NCI-H1092 treated with DMSO at 0.1 percent for 48 hours (cell line): Measurements from ENCODE around the gene PANK2.
"Not testable (repeated sequence)": the region's sequence is repeated elsewhere in the genome, so short reads cannot be mapped to it uniquely, and the experiment has no call there.

Source experiments
- DNase-seq: peaks from one replicate; lab custom pipeline; 2025; lab: John Stamatoyannopoulos, UW

PANK2 gene

DNA sequence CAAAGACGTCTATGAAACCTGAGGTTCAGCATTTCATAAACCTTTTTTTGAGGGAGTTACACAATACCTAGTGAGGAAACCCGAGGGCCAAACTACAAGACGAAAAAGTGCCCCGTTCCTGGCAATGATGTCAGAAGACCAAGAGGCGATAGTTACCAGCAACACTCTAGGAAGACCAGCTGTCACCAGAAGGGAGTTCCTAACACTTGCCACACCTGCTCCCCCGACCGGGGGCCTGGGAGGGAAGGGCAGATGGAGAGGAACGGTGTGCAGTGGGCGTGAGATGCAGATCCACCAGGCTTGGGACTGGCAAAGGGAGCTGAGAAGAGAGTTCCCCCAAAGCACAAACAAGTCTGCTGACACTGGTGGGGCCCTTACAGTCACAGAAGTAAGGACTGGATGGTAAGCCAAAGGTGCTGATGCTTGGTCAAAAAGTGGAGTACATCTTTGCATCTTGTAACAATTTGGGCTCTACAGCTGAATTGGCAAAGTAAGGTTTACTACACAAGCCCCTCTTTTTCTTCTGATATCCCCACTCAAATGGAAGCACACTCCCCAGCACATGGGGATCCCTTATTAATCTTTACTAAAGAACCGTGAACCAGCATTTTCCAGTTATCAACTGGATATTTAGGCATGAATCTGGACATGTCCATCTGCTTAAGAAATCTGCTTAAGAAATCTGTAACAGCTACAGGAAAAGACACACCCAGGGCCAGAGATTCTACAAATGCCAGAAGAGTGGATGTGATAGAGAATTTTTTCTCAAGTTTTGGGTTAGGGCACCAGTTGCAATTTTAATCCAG, 38.5 kb downstream of the PANK2 start:
- DNase-seq: no peak

DNA sequence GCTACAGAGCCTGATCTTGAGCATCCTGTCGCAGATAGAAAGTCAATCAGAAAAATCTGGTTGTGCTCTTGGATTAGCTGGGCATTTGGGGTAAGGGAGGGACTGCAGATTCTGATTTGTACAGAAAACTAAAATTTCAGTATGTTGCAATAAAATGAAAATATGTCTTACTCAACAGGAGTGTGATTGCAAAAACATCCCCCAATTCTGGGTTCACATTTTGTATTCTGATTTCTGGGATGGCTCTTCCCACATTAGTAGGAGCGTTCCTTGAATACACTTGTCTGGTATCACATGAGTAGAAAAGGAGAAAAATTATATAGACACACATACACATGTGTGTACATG, 40.5 kb downstream of the PANK2 start:
- DNase-seq: no peak

DNA sequence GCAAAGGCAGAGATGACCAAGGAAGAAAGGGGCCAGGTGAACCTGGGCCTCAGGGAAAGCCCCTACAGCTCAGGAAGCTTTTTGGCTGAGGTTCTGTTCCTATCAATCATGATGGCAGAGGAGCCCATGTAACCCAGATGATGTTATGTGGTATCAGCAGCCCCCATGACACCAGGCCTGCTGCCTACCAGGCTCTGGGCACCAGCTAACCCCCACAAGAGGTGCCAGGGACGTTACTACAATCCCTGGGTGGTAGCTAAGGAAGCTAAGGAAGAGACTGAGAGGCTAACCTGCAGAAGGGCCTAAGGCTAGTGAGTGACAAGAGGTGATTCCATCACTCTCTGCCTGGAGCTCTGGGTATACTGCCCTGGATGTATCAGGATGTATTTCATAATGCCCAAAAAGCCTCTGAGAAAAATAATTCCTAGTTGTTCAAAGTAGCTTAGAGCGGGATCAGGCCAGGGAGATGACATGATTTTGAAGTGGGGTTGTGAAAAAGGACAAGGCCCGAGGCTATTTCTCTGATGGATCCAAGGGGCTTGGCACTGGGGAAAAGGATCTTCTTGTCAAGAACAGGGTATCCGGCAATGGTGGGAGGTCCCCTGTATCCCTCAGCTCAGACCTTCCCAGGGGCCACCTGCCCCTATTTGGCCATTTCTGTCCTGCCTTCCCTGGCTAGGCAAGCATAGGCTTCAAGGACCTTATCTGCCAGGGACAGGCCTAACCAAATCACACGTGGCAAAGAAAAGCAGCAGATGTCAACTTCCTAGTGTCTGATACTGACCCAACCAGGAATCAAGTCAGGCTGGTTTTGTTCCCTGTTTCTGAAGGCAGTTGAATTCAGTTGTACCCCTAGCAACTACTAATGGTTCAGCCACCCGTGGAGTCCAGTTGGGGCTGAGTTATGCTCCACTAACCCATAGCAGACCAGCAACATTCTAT, 41.3 kb downstream of the PANK2 start:
- DNase-seq: no peak

DNA sequence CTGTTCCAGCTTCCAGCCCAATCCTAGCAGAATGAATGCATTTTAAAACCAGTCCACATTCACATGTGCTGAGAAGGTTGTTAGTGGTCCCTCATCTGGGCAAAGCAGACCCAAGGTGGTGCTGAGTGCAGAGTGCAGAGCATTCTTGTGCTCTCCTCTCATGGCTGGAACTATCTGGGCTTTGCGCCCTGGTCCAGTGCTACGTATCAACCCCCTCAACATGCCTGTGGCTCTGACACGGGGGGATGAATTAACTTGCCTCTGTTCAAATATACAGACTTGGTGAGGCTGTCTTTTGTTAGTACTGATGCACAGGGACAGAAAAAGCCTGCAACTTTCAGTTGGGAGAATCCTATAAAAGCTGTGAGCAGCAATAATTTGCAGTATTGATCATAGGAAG, 42.5 kb downstream of the PANK2 start:
- no peak for DNase-seq

DNA sequence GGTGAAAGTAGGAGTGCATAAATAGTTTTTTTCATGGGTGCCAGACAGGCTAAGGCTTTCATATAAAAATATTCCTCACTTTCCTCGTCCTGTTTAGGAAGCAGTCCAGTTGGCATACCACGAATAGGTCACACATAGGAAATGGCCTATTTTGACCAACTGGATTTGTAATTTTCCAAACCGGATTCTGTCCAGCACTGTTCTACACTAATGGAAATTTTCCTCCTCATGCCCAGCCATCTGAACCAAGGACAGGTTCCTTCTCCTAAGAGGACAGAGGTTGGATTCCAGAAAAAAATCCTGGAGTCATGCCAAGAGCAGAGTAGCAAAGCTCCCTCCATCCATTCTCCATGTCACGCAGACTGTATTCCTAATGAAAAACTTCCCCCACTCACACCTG, 43.1 kb downstream of the PANK2 start:
- DNase-seq: no peak

DNA sequence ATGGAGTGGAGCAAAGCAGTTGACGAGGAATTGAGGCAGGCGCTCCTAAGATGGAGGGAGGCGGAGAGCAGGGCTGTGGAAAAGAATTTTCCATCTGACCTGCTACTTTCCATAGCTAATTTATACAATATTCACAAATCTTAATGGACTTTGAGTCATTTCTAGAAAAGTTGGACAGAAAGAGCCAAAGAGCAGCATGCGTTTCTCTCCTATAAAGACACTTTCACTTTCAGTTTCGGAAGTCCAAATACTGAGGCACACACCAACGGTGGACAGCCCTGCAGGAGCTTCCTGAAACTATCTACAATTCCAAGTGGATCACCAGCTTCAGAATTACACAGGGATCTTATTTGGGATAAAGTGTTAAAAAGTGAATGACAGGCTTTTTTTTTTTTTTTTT, 43.5 kb downstream of the PANK2 start:
- DNase-seq: no peak

DNA sequence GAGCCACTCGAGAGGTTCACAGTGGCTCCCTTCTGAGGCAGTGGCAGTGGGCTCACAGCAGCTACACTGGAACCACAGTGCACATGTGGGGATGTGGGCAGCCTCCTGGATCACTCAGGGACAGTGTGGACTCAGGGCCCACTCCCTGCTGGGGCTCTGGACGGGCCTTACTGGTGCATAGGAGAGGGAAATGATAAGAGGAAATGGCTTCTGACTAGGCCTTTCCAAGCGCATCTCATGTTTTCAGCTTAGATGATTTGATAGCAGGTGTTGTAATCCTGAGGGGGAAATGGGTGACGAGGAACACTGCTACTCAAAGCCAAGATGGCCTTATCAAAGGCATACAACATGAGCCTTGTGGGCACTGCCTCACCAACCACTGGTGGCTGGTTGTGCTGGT, 44.0 kb downstream of the PANK2 start:
- no peak for DNase-seq

DNA sequence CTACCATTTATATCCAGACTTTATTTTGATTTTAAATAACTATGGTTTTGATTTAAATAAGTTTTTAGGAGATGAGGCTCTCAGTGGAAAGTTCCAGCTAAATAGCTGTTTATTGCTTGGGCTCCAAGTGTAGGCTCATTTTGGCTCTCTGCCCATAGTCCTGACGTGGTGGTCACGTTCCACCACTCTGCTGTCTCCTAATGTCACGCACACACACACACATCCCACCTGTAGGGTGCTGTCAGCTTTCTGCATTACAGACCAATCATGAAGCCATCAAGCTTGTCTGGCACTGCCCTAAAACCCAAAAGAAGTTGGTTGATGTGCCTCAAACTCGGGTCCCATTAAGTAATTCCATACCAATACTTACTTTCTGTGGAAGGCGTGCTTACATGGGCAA, 45.4 kb downstream of the PANK2 start:
- no peak for DNase-seq

DNA sequence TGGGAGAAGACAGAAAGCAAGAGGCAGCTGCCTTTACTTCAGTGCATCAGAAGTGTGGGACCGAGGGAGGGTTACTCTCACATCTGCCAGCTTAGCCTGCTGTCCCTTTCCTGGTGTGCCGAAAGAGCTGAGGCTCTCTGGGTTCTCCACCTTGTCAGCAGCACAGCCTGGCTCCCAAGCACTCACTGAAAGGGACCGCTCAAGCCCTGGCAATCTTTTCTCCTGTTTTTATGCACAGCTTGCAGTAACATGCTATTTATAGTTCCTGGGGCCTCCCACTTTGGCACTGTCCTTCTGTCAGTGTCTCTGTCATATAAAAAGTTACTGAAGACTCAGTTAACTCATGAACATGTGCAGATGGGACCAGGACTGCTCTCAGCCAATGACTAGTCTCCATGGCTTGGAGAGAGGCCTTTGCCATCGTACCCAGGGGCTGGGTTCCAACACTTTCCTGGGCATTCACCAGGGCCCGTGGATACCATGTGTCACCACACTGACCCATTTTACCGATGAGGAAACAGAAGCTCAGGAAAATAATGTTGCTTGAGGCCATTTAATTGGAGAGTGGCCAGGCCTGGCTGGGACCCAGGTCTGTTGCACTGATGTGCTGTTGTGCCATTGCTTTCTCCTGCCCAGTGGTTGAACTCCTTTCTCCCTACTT, 46.2 kb downstream of the PANK2 start:
- no peak for DNase-seq

DNA sequence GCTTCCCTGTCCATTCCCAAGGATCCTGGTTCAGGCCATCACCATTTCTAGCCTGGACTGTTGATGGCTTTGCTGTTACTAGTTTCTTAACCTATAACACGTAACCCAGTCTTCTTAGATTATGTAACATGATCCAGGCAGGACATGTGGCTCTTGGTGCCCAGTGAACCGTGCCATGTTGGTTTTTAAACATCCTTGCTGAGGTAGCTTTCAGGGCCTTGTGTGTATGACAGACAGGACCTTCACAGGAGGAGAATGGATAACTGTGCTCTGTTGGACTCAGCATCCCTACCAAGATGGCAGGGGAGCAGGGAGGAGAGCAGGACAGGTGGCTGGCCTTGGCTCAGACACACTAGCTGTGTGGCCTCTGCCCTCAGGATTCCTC, 46.8 kb downstream of the PANK2 start:
- DNase-seq: no peak

DNA sequence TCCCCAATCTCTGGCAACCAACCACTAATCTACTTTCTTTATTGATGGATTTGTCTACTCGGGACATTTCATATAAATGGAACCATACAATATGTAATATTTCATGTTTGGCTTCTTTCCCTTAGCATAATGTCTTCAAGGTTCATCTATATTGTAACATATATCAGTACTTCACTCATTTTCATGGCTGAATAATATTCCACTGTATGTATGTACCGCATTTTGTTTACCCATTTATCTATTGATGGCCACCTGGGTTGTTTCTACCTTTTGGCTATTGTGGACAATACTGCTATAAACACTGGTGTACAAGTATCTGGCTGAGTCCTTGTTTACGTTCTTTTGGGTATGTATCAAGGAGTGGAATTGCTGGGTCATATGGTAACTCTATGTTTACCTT, 48.4 kb downstream of the PANK2 start:
- no peak for DNase-seq

DNA sequence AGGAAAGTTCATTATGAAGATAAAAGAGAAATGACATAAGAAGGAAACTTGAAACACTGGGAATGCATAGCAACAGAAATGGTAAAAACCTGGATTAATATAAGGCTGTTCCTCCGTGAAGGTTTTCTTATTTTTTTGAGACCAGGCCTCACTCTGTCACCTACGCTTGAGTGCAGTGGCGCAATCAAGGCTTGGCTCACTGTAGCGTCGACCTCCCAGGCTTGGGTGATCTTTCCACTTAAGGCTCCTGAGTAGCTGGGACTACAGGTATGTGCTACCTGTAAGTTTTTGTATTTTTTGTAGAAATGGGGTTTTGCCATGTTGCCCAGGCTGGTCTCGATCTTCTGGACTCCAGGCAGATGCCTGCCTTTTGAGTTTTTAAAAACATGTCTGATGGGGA, 51.7 kb downstream of the PANK2 start:
- no peak for DNase-seq

DNA sequence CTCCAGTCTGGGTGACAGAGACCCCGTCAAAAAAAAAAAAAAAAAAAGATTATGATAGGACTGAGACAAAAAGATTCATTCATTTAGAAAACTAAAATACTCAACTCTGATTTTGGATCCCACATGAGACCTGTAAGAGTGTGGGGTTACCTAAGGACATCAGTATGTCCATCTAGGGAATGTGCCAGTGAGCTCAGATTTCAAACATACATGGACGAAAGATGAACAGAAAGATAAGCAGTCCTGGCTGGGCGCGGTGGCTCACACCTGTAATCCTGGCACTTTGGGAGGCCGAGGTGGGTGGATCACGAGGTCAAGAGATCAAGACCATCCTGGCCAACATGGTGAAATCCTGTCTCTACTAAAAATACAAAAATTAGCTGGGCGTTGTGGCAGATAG, 57.5 kb downstream of the PANK2 start:
- not testable (repeated sequence) for DNase-seq

DNA sequence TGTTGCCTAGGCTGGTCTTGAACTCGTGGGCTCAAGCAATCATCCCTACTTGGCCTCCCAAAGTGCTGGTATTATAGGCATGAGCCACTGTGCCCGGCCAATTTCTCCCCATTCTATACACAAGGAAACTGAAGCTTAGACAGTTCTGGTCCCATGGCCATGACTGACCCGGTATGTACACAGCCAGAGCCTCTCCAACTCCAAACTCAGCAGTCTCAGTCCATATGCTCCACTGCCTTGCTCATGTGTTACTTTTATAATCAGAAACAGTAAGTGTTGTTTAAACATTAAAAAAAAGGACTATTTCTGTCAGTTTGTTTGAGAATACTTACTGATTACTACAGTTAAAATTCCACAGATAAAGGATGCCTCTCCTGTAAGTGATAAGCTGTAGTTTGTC, 75.5 kb downstream of the PANK2 start:
- no peak for DNase-seq

DNA sequence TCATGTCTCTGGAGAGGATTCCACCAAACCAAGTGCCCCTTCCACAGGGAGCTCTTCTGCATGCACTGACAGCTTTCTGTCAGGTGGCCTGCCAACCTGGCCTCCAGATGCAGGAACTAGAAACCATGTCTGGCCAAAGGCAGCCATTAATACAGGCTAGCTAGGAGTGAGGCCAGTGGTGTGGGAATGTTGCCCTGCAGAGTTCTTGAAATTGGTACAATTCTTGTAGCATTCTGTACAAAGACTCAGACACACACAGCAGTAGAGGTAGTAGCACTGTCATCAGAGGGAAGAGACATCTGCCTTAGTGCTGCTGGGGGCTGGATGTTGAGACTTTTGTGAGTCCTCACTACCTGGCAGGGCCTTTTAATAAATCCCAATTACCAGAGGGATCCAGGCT, 77.4 kb downstream of the PANK2 start:
- DNase-seq: no peak

DNA sequence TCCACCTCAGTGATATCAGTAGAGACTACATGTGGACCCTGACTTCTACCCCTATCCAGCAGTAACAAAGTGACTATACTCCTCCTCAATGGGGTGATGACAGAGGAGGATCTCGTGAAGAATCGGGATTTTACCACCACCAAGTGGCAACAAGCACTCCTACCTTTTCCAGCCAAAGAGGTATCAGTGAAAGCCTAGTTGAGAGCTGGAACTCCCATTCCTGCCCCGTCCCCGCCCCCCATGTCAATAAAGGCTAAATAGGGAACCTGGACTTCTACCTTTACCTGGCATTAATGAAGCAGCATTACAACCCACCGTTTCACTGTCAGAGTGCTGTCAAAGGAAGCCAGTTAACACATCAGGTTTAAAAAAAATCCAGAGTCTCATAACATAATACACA, 80.8 kb downstream of the PANK2 start:
- no peak for DNase-seq

DNA sequence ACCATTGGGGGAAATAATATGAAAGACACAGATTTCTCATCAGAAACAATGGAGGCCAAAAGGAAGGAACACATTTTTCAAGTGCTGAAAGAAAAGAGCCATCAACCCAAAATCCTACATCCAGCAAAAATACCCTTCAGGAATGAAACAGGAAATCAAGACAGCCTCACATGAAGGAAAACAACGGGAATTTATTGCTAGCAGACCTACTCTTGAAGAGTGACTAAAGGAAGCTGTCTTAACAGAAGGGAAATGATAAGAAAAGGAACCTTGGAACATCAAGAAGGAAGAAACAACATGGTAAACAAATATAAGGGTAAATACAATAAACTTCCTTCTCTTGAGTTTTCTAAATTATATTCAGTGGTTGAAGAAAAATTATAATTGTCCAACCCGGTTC, 82.0 kb downstream of the PANK2 start:
- no peak for DNase-seq

DNA sequence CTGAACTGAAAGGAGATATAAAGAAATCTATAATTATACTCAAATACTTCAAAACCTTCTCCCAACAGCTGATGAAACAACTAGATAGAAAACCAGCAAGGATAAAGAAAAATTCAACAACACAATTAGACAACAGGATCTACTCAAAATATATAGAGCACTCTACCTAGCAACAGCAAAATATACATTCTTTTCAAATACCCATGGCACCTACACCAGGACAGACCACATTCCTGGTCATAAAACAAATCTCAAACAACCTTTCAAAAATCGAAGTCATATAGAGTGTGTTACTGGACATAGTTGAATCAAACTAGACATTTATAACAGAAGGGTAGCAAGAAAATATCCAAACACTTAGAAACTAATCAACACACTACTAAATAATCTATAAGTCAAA, 83.0 kb downstream of the PANK2 start:
- no peak for DNase-seq

DNA sequence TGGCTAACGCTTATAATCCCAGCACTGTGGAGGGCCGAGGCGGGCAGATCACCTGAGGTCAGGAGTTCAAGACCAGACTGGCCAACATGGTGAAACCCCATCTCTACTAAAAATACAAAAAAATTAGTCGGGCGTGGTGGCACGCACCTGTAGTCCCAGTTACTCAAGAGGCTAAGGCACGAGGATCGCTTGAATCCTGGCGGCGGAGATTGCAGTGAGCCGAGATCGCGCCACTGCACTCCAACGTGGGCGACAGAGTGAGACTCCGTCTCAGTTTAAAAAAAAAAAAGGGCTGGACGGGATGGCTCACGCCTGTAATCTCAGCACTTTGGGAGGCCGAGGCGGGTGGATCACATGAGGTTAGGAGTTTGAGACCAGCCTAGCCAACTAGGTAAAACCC, 83.4 kb downstream of the PANK2 start:
- not testable (repeated sequence) for DNase-seq

DNA sequence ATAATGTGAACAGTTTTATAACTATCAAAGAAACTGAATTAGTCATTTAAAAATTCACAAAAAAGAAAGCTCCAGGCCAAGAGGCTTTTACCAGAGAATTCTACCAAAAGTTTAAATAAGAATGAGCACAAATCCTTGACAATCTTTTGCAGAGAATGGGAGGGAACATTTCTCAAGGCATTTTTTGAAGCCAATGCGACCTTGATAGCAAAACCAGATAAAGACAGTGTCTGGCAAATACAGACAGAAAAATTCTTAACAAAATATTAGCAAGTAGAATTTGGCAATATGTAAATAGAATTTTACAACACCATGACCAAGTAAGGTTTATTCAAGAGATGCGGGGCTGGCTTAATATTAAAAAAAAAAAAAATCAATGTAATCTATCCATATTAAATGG, 84.5 kb downstream of the PANK2 start:
- DNase-seq: no peak

DNA sequence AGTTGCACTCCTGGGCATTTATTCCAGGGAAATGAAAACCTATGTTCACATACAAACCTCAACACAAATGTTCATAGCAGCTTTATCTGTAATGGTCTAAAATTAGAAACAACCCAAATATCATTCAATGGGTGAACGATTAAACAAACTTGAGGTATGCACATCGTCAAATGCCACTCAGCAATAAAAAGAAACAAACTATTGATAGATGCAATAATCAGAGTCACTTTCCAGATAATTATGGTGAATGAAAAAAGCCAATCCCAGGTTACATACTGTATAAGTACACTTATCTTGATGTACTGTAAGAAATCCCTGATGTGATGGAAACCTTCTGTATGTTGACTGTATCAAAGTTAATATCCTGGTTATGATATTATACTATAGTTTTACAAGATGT, 87.3 kb downstream of the PANK2 start:
- no peak for DNase-seq
